CD1c-positive myeloid dendritic cell (primary cell): ENCODE measurements around the gene ANKS4B.
"Not testable (repeated sequence)": the region's sequence is repeated elsewhere in the genome, so short reads cannot be mapped to it uniquely, and the experiment has no call there.

Source experiments
- DNase-seq: peaks from one replicate; pipeline ENCODE4 v3.0.0-alpha.2; 2016; ENCODE audit errors: extremely low spot score

The ANKS4B gene

DNA sequence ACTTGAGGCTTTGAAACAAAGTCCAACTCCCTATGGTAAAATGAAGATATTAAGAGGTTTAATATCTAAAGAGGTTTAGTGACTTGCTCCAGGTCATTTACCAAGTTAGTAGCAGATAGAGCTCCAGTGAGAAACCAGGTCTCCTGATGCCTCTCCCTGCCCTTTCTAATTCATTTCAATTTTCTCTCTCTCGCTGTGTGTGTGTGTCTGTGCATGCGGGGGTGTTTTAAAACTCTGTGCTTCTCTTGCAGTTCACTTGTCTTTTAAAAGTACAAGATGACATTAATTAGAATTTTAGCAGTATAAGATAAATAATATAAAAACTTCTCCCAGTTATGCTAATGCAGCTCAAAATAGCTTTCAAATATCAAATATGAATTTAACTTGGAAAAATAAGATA is 13.9 kb upstream of the ANKS4B start:
- no peak for DNase-seq

GRCh38 chr16:21222495-21223337 is 10.8 kb upstream of the ANKS4B start:
- DNase-seq: no peak

DNA sequence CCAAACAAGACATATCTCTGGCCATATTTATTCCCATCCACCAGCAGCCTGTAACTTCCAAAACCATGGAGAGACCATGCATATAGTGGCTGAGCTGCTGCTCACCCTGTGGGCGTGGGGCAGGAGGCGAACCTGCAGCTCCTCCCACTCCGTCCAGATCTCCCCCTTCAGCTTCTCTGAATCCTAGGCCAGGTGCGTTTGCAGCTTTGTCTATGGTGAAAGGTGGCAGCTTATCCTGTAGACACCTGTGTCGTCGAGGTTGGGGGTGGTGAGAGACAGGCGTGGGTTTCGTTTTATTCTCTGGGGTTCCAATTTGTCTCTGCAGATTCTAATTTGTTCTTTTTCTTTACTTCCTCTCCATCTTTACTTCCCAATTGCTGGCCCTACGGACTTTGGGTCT is 9.7 kb upstream of the ANKS4B start:
- no peak for DNase-seq

DNA sequence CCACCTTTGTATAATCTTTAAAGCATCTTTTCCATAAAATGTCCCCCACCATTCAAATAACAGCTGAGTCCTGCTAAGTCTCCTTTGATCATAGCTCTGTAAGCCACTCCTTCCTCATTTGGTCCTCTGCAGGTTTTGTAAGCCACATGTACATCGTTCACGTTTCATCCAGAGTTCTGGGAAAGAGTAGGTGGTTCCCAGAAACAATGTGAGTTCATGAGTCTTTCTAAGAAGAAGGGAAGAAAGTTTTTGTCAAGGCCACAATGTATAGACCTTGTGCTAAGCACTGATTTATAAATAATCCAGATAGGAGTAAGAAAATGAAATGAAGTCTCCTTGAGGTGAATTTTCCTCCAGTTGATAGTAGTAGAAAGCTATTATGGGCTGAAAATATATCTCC is 8.7 kb upstream of the ANKS4B start:
- peak; percentile 41 for DNase-seq

DNA sequence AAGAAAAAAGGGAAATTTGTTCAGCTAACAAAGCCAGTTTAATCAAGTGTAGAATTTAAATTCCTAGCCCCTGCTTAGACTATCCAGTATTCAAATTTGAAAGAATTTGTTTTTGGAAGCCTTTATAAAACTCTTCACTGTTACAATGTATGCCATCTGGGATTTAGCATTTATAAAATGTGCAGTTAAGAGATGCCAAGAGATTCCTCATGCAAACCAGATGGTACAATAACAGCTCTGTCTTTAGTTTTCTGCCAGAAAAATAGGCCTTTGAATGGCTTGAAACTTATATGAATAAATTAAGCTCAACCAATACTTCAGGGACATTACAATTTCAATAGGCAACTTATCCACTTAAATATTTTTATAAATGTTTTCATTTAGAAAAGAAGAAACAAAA is 6.8 kb upstream of the ANKS4B start:
- DNase-seq: no peak

GRCh38 chr16:21227866-21228265 is 5.6 kb upstream of the ANKS4B start:
- no peak for DNase-seq

DNA sequence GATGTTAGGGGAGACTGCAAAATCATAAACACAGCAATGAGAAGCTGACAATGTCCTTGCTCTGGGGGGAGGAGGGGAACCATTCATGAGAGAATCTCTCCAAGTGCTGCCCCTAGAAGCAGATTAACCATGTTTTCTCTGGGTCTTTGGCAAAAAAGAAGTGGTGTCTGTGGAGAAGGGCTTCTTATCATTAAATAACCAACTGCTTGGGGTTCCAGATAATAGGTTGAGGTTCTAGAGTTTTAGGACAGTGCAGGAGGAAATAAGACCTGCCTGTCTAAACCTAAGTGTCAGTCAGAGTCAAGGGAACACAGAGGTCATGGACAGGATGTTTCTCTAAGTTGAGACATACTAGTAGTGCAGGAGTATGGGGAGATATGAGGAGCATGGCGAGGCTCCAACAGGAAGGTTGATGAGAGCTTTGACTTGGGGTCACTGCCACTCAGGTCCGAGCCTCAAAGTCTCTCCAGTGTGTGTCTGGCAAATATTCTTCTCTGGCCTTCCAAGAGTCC is 5.1 kb upstream of the ANKS4B start:
- no peak for DNase-seq

DNA sequence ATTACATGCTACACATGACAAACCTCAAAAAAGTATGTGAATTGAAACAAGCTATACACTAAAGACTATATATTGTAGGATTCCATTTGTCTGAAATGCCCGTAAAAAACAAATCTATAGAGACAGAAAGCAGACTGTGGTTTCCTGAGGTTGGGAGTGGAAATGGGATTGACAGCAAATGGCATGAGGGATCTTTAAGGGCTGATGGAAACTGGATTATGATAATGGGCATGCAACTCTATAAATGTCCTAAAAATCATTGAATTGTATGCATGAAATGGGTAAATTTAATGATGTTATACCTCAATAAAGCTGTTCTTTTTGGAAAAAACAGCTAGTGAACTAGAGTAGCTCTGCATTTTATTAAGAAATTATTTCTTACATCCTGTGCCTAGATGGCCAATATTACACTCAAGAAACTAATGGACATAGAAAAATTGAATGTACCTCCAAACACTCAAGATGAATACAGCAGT is 416 bp upstream of the ANKS4B start:
- no peak for DNase-seq

DNA sequence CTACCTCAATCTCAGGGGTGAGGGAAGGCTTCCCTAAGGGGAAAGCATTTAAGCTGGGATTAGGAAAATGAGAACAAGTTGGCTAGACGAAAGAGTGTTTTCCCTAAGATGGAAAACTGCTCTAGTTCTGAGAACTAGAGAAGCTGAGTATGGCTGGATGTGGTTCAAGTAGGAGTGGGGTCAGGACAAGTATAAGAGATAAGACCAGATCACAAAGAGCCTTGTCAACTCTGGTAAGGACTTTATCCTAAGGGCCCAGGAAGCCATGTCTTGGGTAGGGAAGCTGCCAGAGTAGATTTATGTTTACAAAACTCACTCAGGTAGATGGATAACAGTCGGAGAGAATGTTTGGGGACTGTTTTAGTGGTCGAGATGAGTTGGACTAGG is 1.7 kb downstream of the ANKS4B start:
- DNase-seq: no peak

DNA sequence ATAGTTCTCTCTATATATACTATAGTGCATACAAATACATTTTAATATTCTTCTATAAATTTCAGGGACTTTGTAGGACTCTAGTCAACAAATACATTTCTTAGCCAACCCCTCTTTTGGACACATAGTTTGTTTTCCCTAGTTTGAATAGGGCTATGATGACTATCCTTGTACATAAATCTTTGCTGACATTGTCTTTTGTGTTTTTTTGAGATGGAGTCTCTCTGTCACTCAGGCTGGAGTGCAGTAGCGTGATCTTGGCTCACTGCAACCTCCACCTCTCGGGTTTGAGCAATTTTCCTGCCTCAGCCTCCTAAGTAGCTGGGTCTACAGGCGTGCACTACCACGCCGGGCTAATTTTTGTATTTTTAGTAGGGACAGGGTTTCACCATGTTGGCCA is 3.3 kb downstream of the ANKS4B start:
- DNase-seq: no peak

GRCh38 chr16:21239646-21240045 is 6.1 kb downstream of the ANKS4B start:
- DNase-seq: no peak

DNA sequence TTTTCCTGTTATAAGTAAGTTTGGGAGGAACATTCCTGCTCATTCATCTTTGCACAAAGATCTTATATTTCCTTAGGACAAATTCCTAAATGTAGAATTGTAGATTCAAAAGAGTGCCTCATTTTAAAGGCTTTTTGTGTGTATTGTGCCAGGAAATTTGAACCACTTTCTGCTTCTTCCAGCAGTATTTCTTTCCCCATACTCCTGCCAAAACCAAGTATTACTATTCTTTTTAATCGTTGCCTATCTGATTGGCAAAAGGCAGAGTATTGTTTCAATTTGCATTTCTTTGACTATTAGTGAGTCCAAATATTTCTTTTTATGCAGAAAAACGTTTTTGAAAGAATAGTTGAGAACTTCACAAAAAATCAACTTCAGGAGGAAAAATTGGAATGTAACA is 9.3 kb downstream of the ANKS4B start:
- DNase-seq: no peak

- DNase-seq: no peak
Measured at GRCh38 chr16:21244518-21245215, 11.2 kb downstream of the ANKS4B start.

DNA sequence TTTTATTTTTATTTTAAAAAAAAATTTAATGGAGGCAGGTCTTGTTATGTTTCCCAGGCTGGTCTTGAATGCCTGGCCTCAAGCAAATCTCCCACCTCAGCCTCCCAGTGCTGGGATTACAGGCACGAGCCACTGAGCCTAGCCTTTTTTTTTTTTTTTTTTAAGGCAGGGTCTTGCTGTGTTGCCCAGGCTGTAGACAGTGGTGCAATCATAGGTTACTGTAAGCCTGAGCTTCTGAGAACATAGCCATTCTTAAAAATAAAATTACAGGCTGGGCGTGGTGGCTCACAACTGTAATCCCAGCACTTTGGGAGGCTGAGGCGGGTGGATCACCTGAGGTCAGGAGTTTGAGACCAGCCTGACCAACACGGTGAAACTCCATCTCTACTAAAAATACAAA is 14.7 kb downstream of the ANKS4B start:
- not testable (repeated sequence) for DNase-seq

DNA sequence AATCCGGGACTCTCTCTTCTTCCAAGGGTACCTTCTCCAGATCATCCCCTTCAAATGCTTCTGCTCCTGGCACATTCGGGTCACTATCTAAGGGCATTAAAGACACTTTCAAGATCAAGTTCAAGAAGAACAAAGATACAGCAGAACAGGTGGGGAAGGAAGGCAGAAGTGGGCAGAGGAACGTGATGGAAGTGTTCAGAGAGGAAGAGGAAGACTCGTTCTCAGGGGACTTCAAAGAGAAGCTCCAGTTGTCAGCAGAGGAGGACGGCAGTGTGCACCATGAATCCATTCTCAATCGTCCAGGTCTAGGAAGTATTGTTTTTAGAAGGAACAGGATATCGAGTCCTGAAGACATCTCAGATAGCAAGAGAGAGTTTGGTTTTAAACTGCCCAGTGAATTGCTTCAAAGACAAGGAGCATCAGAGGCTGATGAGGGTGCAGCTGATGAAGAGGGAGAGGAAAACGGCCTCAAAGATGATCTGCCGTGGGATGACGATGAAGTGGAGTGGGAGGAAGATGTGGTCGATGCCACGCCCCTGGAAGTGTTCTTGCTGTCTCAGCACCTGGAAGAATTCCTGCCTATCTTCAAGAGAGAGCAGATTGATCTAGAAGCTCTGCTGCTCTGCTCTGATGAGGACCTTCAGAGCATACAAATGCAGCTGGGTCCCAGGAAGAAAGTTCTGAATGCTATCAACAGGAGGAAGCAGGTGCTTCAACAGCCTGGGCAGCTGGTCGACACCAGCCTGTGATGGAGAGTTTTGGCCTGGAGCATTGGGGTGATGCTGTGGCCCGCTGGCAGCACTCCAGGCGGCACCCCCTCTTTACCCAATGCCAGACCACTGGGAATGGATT is 16.8 kb downstream of the ANKS4B start:
- no peak for DNase-seq

DNA sequence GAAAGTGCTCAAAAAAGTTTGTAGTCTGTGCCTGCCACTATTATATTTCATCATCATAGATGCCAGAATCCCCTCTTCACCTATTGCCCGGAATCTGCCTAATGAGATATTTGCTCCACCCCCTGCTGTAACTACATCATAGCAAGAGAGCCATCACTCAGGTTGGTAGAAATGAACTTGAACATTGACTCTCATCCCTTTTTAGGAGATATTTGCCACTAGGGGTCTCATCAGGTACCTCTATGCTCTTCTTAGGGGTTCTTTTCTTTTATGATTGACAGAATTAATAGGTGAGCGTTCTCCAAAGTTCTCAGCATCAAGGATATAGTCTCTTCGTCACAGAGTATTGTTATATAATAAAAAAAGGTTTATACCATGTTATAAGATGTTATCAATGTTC is 20.0 kb downstream of the ANKS4B start:
- DNase-seq: no peak

DNA sequence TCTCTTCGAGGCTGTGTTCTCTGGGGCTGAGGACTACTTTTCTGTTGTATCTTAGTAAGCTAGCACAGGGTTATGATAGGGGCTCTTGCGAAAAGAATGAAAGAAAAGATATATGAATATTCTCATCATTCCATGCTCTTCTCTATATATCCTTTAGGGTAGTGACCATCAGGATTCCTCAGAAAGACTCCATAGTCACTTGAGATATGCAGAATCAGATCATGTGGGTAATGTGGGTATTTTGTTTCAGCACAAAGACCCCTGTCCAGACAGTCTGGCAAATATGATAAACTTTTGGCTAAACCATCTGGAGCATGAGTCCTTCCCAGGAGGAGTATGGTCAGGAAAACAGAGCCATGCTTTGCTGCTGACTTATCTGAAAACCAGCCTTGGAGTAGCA is 23.1 kb downstream of the ANKS4B start:
- no peak for DNase-seq

DNA sequence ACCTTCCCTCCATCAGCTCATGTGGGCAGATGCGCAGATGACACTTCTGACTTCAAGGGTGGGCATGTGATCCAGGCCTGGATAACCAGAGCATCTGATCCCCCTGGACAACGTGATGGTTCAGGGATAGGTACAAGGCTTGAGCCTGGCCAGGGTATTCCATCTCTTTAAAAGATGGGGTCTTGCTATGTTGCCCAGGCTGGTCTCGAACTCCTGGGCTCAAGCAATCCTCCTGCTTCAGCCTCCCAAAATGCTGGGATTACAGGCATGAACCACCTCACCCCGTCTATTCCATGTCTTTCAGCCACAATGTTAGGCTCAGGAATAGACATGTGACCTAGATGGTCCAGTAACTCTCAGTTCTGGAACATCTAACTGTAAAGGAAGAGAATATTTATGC is 23.8 kb downstream of the ANKS4B start:
- DNase-seq: no peak

DNA sequence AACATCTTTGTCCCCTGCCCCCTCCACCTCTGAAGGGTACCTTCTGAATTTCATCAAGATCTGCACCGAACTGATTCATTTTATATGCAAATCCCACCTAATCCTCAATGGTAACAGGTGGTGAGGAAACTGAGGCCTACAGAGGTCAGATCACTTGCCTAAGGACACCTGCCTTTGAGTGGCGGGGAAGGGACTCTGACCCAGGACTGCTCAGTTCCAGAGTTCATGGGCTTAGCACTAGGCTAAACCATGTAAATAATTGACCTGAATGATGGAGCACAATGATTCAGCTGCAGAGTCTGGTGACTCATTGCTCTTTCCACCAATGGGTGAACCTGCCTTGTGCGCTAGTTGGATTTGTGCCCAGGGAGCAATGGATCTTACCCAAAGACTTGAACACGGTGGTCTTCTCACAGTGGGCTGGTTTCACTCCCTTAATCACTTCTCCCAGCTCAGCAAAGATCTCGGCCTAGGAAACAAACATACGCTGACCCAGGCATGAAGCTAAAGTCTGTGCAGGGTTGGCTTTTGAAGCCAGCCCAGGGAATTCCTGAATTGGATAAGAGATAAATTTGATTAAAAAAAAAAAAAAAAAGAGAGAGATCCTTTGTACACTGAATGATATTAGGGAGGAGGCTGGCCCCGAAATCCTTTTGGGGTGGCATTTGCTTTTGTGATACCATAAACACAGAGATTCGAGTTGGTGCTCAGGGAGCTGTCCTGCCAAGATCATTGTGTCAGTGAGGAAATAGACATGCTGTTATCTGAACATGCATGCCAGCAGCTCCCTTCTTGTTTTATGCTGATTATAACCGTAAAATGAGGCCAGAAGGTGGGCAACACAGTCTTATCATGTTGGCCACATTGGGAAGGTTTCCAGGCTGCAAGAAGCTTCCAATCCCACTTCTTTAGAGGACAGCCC is 27.6 kb downstream of the ANKS4B start:
- no peak for DNase-seq

GRCh38 chr16:21262779-21263639 is 29.5 kb downstream of the ANKS4B start:
- DNase-seq: no peak
